Left hindlimb (tissue), 1 donor: Measurements from ENCODE around the gene CCM2.

Source experiments
- DNase-seq: peaks from one replicate; pipeline ENCODE4 v3.0.0-alpha.2; 2018

The CCM2 gene

GRCh38 chr7:44969701-44970522 is 30.1 kb upstream of the CCM2 start:
- no peak for DNase-seq

GRCh38 chr7:44970523-44971051 is 29.4 kb upstream of the CCM2 start:
- no peak for DNase-seq

DNA sequence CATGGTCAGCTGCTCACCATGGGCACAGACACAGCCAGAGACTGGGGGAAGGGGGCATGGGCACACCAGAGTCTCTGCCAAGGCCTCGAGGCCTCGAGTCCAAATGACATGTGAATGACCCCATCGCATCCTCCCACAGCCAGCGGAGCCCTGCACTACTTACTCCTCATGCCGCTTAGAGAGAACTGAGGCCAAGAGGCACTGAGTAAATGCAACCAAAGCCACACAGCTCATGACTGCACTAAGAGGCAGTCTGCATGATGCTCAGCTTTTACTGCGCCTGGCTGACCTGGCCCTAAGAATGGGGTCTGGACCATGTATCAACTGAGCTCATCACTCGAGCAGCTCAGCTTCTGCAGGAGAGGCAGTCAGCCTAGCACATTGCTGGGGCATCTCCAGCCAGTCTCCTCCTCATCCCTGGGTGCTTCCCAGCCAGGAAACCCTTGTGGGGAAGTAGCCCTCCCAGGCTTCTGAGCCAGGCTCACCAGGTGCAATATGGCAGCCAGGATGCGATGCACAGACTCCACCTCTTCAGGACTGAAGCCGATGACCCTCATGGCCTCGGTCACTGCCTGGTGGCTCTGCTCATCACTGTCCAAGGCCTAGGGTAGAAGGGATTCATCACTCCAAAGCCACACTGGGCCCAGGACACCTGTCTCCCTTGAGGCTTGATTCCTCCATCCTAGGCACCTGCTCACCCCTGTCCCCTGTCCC is 28.7 kb upstream of the CCM2 start:
- no peak for DNase-seq

- no peak for DNase-seq
Observed at GRCh38 chr7:44971902-44972441, 28.0 kb upstream of the CCM2 start.

DNA sequence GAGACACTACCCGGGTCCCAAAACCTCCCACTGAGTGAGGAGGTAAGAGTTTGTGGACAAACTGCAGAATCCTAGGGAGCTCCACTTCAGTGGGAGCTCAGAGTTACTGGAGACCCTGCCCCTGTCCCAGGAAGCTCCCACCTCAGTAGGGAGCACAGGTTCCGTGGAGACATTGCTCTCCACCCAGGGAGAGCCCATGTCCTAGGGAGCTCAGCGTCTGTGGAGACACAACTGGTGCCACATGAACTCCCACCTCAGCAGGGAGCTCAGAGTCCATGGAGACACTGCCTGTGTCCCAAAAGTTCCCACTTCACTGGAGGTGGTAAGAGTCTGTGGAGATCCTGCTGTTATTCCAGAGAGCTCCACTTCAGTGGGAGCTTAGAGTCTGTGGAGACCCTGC is 27.4 kb upstream of the CCM2 start:
- DNase-seq: no peak

DNA sequence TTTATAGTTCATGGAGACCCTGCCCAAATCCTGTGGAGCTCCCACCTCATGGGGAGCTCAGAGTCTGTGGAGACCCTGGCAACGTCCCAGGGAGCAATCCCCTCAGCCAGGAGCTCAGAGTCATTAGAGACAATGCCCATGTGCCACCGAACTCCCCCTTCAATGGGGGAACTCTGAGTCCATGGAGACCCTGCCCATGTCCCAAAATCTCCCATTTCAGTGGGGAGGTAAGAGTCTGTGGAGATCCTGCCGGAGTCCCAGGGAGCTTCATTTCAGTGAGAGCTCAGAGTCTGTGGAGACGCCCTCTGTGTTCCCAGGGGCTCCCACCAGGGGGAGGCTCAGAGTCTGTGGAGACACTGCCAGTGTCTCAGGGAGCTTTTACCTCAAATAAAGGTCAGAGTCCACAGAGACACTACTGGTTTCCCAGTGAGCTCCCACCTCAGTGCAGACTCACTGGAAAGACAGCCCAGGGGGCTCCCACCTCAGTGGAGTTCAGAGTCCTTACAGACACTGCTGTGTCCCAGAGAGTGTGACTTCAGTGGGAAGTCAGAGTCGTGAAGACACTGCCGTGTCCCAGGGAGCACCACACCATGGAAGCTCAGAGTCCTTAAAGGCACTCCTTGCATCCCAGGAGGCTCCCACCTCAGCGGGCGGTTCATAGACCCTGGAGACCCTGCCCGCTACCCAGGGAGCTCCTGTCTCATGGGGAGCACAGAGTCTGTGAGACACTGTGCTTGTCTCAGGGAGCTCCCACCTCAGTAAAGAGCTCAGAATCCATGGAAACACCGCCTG is 26.2 kb upstream of the CCM2 start:
- DNase-seq: no peak

- DNase-seq: no peak
Observed at GRCh38 chr7:44974549-44974948, 25.5 kb upstream of the CCM2 start.

DNA sequence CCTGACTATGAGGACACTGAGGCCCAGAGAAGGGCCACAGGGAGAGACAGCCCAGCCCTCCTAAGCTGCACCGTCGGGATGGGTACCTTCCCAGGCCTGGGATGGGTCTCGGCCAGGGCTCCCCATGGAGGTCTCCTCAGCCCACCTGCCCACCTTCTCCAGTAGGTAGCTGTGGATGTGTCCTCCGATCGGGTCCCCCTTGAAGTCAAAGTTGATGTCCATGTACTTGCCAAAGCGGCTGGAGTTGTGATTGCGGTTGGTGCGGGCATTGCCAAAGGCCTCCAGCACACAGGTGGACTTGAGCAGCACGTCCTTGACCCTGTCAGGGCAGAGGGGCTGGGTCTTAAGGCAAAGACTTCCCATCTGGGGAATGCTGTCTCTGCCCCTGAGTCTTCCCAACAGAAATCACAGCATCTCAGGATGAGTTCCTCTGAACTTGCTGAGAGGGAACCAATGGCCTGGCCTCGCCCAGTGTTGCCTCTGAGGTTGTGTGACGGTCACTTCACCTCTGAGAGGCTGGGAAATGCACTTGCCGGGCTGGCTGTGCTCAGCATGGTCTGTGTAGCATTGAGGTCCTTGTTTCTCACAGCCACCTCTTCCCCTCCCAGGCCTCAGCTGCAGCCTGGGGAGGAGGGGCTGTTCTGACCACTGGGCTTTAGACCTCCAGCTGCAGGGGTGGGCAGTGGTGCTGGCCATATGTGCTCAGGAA is 24.5 kb upstream of the CCM2 start:
- DNase-seq: no peak

DNA sequence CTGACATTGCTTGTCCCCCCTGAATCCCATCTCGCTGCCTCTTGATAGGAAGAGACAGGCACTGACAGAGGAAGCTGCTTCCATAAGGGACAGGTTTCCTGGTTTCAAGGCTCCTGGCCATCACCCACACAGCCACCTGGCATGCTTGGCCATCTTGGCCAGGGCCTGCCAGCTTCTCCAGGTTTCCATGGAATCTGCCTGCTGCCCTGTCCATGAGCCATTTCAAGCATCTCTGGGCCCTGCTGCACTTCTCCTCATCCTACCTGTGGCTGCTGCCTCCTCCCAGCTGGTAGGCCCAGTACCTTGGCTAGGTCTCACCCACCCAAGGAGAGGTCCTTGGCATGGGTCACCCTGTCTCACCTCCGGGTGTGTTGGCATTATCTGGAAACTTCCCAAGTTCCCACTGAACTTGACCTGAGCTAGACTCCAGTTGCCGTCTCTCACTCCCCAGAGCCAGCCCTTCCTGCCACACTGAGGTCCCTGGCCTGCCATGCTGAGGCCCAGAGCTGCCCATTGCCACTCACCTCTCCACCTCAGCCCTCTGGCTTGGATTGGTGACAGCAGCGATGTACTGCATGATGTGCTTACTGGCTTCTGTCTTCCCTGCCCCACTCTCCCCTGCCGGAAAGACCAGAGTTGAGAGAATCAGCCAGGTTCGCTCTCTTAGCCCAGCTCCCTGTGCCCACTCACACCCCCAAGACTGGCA is 23.8 kb upstream of the CCM2 start:
- DNase-seq: no peak

DNA sequence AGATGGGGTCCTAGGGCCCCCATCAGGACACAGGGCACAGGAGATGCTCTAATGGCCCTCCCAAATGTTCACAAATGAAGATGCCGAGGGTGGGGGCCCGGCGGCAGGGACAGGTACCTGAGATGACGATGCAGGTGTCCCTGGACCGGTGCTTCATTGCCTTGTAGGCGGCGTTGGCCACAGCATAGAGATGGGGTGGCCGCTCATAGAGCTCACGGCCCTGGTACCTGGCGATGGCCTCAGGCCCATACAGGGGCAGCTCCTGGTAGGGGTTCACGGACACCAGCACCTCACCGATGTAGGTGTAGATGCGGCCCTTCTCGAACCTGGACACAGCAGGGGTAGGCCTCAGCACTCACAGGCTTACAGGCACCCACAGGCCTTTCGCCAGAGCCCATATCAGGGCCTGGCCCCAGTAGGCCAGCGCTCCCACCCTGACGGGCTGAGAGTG is 23.2 kb upstream of the CCM2 start:
- DNase-seq: no peak

DNA sequence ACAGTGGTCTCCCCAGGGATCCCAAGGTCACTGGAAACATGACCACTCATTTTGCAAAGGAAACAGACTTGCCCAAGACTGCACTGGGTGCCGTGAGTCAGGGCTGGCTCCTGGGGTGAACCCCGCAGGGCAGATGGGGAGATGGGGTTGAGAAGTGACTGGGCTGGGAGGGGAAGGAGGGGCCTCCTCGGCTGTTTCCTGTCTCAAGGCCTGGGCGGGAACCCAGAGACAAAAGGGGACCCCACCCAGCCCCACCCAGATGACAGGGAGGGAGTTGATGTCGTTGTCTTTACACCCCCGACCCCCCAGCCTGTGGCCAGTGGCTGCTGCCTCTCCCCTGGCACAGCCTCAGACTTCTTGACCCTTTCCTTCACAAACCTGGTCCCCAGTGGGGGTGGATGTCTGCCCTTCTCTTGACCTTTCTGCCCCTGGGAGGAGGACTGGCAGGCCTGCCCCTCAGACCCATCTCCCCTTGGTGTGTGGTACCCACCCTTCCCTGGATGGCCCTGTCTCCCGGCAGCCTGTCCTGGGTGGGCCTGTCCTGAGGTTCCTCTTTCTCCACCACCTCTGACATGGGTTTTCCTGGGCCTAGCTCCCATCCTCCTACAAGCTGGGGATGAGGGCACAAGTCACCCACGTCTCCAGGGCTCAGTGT is 22.6 kb upstream of the CCM2 start:
- DNase-seq: no peak

GRCh38 chr7:44977959-44978335 is 22.1 kb upstream of the CCM2 start:
- DNase-seq: no peak

GRCh38 chr7:44978511-44979366 is 21.3 kb upstream of the CCM2 start, which contains the start of gene MYO1G:
MYO1G (minus strand) TSS chr7:44979015; CDS start chr7:44978961, 54 bp downstream.
- DNase-seq: no peak

DNA sequence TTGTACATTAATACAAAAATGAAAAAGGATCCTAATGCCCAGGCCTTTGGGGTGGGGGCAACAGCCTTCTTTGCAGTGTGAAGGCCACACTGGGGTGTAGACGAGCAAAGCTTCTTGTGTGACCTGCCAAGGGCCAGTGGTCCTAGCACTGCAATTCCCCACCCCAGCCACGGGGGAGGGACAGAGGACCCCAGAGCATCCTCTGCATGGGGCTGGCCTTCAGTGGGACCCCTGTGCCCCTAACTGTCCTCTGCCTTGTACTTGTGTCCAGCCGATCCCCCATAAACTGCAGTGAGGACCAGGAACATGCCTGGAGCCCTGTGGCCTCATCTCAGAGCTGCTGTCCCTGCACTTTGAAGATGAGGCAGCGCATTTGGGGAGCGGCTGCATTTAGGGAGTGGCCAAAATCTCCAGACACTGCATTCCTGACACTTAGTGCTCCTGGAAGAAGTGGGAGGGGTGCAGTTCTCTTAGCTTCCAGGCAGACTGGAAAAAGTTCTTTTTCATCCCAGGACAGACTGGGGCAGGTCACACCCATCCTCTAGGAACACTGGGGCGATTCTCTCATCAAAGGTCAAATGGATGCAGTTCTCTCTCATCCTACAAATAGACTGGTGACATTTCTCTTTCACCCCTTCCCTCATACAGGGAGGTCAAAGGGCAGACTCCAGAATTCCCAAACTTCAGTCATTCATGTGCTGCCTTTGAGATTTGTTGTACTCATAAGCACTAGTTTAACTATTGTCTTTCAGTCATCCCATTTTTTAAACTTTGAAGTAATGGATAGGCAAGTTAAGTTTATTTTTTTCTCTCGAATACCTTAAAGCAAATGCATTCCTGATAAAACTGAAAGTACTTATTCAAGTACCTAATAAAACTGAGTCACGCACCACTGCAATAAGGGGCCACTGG is 20.3 kb upstream of the CCM2 start:
- DNase-seq: no peak

GRCh38 chr7:44980393-44981034 is 19.5 kb upstream of the CCM2 start:
- DNase-seq: peak; percentile 47

GRCh38 chr7:44981035-44981706 is 18.8 kb upstream of the CCM2 start:
- no peak for DNase-seq

DNA sequence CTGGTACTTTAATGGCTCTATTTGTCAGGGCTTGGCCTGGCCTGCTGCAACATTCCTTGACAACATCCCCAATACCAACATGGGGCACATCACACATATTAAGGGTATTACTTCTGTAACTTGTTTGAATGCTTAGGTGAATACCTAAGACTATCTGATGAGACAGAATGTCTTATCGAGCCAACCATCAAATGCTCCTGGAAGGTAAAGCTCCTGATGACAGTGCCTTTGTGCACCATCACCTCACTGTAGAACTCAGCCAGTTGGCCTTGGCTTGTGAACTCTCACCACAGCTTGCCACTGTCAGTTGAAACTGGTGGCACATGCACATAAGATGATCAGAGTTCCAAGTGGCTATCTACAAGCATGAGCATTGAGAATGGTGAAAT is 17.5 kb upstream of the CCM2 start:
- no peak for DNase-seq

- no peak for DNase-seq
Observed at GRCh38 chr7:44982970-44983369, 17.0 kb upstream of the CCM2 start.
